Heart right ventricle (tissue), 16 donors: Measurements from ENCODE around the gene VIPR2. TPM values are rescaled to one million over a fixed set of nuclear protein-coding genes. Genes with fewer than 3 reads are reported as not detected.
"Not testable (repeated sequence)": the region's sequence is repeated elsewhere in the genome, so short reads cannot be mapped to it uniquely, and the experiment has no call there.

ENCODE experiments used
- ATAC-seq, 8 donors: fragments of 200-7000 bp; cut with Tn5 transposase; one replicate each; pipeline ENCODE4 v1.9.1; 2020; ENCODE audit warnings: mild to moderate bottlenecking in 8 of 8, moderate library complexity in 8 of 8, moderate number of reproducible peaks in 1 of 8
- DNase-seq, 2 donors: peaks; one replicate each; pipeline ENCODE4 v3.0.0-alpha.2; 2020
- H3K27ac ChIP-seq, 10 donors: fragments of 200-600 bp; sonication (generic) in 2 of 10; one replicate each; pipeline versions ENCODE4 v1.5.0 to v1.8.0; 2020 to 2022; ENCODE audit warnings: mild to moderate bottlenecking in 3 of 10
- H3K27me3 ChIP-seq, 7 donors: fragments of 200-600 bp; one replicate each; pipeline ENCODE4 v1.8.0; 2021 to 2022; ENCODE audit warnings: mild to moderate bottlenecking in 2 of 7
- H3K36me3 ChIP-seq, 9 donors: fragments of 200-600 bp; sonication (generic) in 1 of 9; one replicate each; pipeline versions ENCODE4 v1.5.0 to v1.8.0; 2020 to 2022; ENCODE audit warnings: mild to moderate bottlenecking in 2 of 9
- H3K4me1 ChIP-seq, 9 donors: fragments of 200-600 bp; sonication (generic) in 1 of 9; one replicate each; pipeline versions ENCODE4 v1.5.0 to v1.8.0; 2020 to 2022; ENCODE audit warnings: mild to moderate bottlenecking in 4 of 9
- H3K4me3 ChIP-seq, 10 donors: fragments of 200-600 bp; sonication (generic) in 2 of 10; one replicate each; pipeline versions ENCODE4 v1.5.0 to v1.8.0; 2020 to 2022; ENCODE audit warnings: mild to moderate bottlenecking in 7 of 10, moderate library complexity in 2 of 10
- H3K9me3 ChIP-seq, 11 donors: fragments of 200-600 bp in 10 of 11; sonication (generic) in 2 of 11; one replicate each; pipeline versions ENCODE4 v1.5.0 to v1.8.0; 2013 to 2022; ENCODE audit warnings: mild to moderate bottlenecking in 2 of 11, control low read depth in 1 of 11, moderate library complexity in 1 of 11
- CTCF ChIP-seq, 9 donors: fragments of 200-600 bp; sonication (generic) in 2 of 9; IDR thresholded peaks; one replicate each; pipeline versions ENCODE4 v1.5.0 to v1.8.0; 2021 to 2022; ENCODE audit warnings: antibody characterized with exemption in 9 of 9, mild to moderate bottlenecking in 5 of 9, moderate library complexity in 1 of 9
- WGBS, 2 donors: extraction: QIAGEN DNeasy Blood & Tissue Kit; methylation state at CpG; one replicate each; pipeline ENCODE4 v1.1.7; 2013; ENCODE audit warnings: inconsistent platforms in 1 of 2; 5-methylcytosine and 5-hydroxymethylcytosine counted together
- intact Hi-C, 10 donors: fragments of 100-400 bp; cut with DNase I; formaldehyde crosslinking; loops; one replicate each; pipeline versions ENCODE4 v1.11.1 to v1.14.2; 2022
- polyA plus RNA-seq, 2 donors: library from polyadenylated mRNA; stranded (reverse); fragments of 200-250 nt; gene quantifications; one replicate each; pipeline ENCODE4 v1.2.3, GENCODE V29; 2013
- total RNA-seq, 10 donors: library from RNA; stranded (reverse); fragmentation: NEBNext Ultra II Directional in 3 of 10; extraction: Animal tissue kit (Norgen Biotek cat#: 25700) in 3 of 10; gene quantifications; one replicate each; pipeline versions ENCODE4 v1.2.1 to v1.2.4, GENCODE V29; 2021 to 2023
- donor health status: Arrhythmogenic right ventricular cardiomyopathy.
- donor health status: ischemic (EF 13 %, LVEDD 7.1; RV severe dilation, severe dysfunction).
- donor health status: healthy with polysubstance abuse.
- donor health status: DM: no; HTN: yes; CAD: no.
- donor health status: DM: no; HTN: no; CAD: no.
- donor health status: ischemic (EF 25% LVEDD 6.9; RV normal size, moderate dysfunction).
- donor health status: ischemic (EF 25% LVEDD 5.7; RV mildly dilated, moderate dysfunction).
- donor health status: healthy.
- donor health status: DM: yes; HTN: yes; CAD: no.
- donor health status: Ischemic cardiomyopathy.
- donor health status: ischemic (EF 35%, LVEDD 5.7; RV mildly dilated, moderate dysfunction).
- donor health status: nonischemic (EF 11% LVEDD 7.7; RV severe dilation, severe dysfunction).
- donor health status: DM: yes; HTN: yes; CAD: no.
- donor health status: PGD.
- donor health status: ischemic (EF 29% LVEDD 5.4; RV normal size, mild dysfunction).
- donor health status: nonischemic (EF 23%, LVEDD 6.1; RV moderate dilation, normal function).

The VIPR2 gene
- total and polyA plus RNA-seq, 12 donors, result 3.0 to 30.6 (median 19.1) TPM

GRCh38 chr7:159083698-159084068 lies 61.0 kb downstream of the VIPR2 start:
- peak in 4 of 8 donors; percentile 9 to 46 (median 36) for ATAC-seq
- H3K27ac ChIP-seq, result peak overlapping the region in 8 of 10 donors; percentile 50 to 80 (median 67)
- intact Hi-C loops, result no loop called here

GRCh38 chr7:159083001-159083697 lies 61.5 kb downstream of the VIPR2 start:
- intact Hi-C loops, result no loop called here
- H3K27me3 ChIP-seq, result peaks cover 0 to 4% (median 0%) of the 10 kb centered on the region in 7 donors
- 72 to 76% methylated on average over 13 of the region's 13 CpGs for WGBS, 2 donors
- peaks cover 0 to 3% (median 0%) of the 10 kb centered on the region in 9 donors for H3K36me3 ChIP-seq
- ATAC-seq, result peak; percentile 30 to 84 (median 71)
- TF ChIP-seq CTCF (IDR thresholded peaks at IDR 0.05), result no peak
- peaks cover 0 to 41% (median 20%) of the 10 kb centered on the region in 9 donors for H3K4me1 ChIP-seq
- DNase-seq, result peak in 1 of 2 donors; percentile 50
- peak overlapping the region in 8 of 10 donors; percentile 50 to 80 (median 67) for H3K27ac ChIP-seq
- H3K9me3 ChIP-seq, result peaks cover 0 to 4% (median 0%) of the 10 kb centered on the region in 11 donors
- no peak overlapping the region for H3K4me3 ChIP-seq

More at GRCh38 chr7:159083698-159084068, 61.0 kb downstream of the VIPR2 start:
- Histone ChIP-seq H3K36me3 (peaks cover 0 to 3% (median 0%) of the 10 kb centered on the region in 9 donors), H3K4me1 (peaks cover 0 to 44% (median 19%) of the 10 kb centered on the region in 9 donors), H3K27me3 (peaks cover 0 to 2% (median 0%) of the 10 kb centered on the region in 7 donors), H3K4me3 (no peak overlapping the region), H3K9me3 (peaks cover 0 to 4% (median 0%) of the 10 kb centered on the region in 11 donors)
- DNase-seq, result no peak
- TF ChIP-seq CTCF (IDR thresholded peaks at IDR 0.05), result no peak
- WGBS, 2 donors, result 58 to 98% methylated on average over 2 of the region's 2 CpGs

- H3K4me3 ChIP-seq, H3K27me3 ChIP-seq, DNase-seq, intact Hi-C loops, H3K27ac ChIP-seq, H3K9me3 ChIP-seq, ATAC-seq, H3K36me3 ChIP-seq: not testable (repeated sequence)
- H3K4me1 ChIP-seq, result peaks cover 0 to 40% (median 19%) of the 10 kb centered on the region in 9 donors
- WGBS, 2 donors, result 73 to 82% methylated on average over 4 of the region's 5 CpGs
Observed at GRCh38 chr7:159082075-159082474, 62.6 kb downstream of the VIPR2 start.

- TF ChIP-seq CTCF (IDR thresholded peaks at IDR 0.05), result no peak
- intact Hi-C loops, result loop anchor here in 1 of 10 donors (10.0 kb wide), 1 partner anchor 54 kb away; no protein-coding TSS in a partner anchor
- ATAC-seq (no peak), DNase-seq (no peak)
- Histone ChIP-seq H3K4me3 (no peak overlapping the region), H3K4me1 (peaks cover 0 to 33% (median 6%) of the 10 kb centered on the region in 9 donors), H3K27me3 (peaks cover 0 to 4% (median 0%) of the 10 kb centered on the region in 7 donors), H3K27ac (no peak overlapping the region), H3K36me3 (no peaks in the 10 kb centered on the region), H3K9me3 (peaks cover 0 to 4% (median 0%) of the 10 kb centered on the region in 11 donors)
- WGBS, 2 donors, result 91 to 93% methylated on average over 6 of the region's 6 CpGs
Observed at GRCh38 chr7:159078911-159079270, 65.8 kb downstream of the VIPR2 start.
